GM23338 (cell line): ENCODE results near the gene GNAT2. TPM values are rescaled to one million over a fixed set of nuclear protein-coding genes. Genes with fewer than 3 reads are reported as not detected.

ENCODE experiments used
- ATAC-seq: fragments of 200-7000 bp; cut with Tn5 transposase; 3 replicates; pipeline ENCODE4 v1.9.1; 2020
- DNase-seq: peaks from one replicate; pipeline ENCODE4 v3.0.0-alpha.2; 2015; ENCODE audit warnings: low spot score
- H2AFZ ChIP-seq: fragments of 200-600 bp; sonication (generic); 2 replicates; pipeline ENCODE4 v1.8.0; 2016; ENCODE audit warnings: antibody characterized with exemption, mild to moderate bottlenecking, moderate library complexity
- H3F3A ChIP-seq: fragments of 200-600 bp; sonication (generic); replicated peaks from 2 replicates; pipeline ENCODE4 v1.8.0; 2017; ENCODE audit warnings: antibody characterized with exemption, mixed run types, low read depth
- H3K27ac ChIP-seq: fragments of 200-600 bp; sonication (generic); 2 replicates; pipeline ENCODE4 v1.6.1; 2016; ENCODE audit warnings: low read depth
- H3K27me3 ChIP-seq: fragments of 200-600 bp; sonication (generic); 2 replicates; pipeline ENCODE4 v1.8.0; 2016; ENCODE audit warnings: mild to moderate bottlenecking, mixed run types, moderate library complexity; ENCODE audit not compliant: insufficient read depth
- H3K36me3 ChIP-seq: fragments of 200-600 bp; sonication (generic); 2 replicates; pipeline ENCODE4 v1.8.0; 2016; ENCODE audit warnings: mild to moderate bottlenecking; ENCODE audit not compliant: insufficient read depth
- H3K4me1 ChIP-seq: fragments of 200-600 bp; sonication (generic); 2 replicates; pipeline ENCODE4 v1.8.0; 2016; ENCODE audit warnings: mild to moderate bottlenecking, moderate library complexity; ENCODE audit not compliant: insufficient read depth
- H3K4me2 ChIP-seq: fragments of 200-600 bp; sonication (generic); 2 replicates; pipeline ENCODE4 v1.7.1; 2017; ENCODE audit warnings: mixed run types
- H3K4me3 ChIP-seq: fragments of 200-600 bp; sonication (generic); 2 replicates; pipeline ENCODE4 v1.6.1; 2016; ENCODE audit warnings: mixed run types
- H3K79me2 ChIP-seq: fragments of 200-600 bp; sonication (generic); replicated peaks from 2 replicates; pipeline ENCODE4 v1.8.0; 2017; ENCODE audit warnings: mild to moderate bottlenecking; ENCODE audit not compliant: insufficient read depth
- H3K9me2 ChIP-seq: fragments of 200-600 bp; sonication (generic); 2 replicates; pipeline ENCODE4 v1.8.0; 2017; ENCODE audit not compliant: insufficient read depth
- H4K20me1 ChIP-seq: fragments of 200-600 bp; sonication (generic); replicated peaks from 2 replicates; pipeline ENCODE4 v1.8.0; 2017; ENCODE audit warnings: mild to moderate bottlenecking; ENCODE audit not compliant: insufficient read depth
- H3K27ac Mint-ChIP-seq: 2 replicates; pipeline ENCODE4 v1.8.0; 2020; ENCODE audit warnings: inconsistent platforms, mild to moderate bottlenecking, moderate library complexity, mixed read lengths
- H3K27me3 Mint-ChIP-seq: 3 replicates; pipeline ENCODE4 v1.8.0; 2022; ENCODE audit warnings: low read depth, mild to moderate bottlenecking, moderate library complexity, mixed read lengths, inconsistent platforms; ENCODE audit not compliant: insufficient read depth, poor library complexity
- H3K36me3 Mint-ChIP-seq: 3 replicates; pipeline ENCODE4 v1.8.0; 2021; ENCODE audit warnings: low read depth, mild to moderate bottlenecking, inconsistent platforms, moderate library complexity, mixed read lengths
- H3K4me1 Mint-ChIP-seq: 3 replicates; pipeline ENCODE4 v1.8.0; 2020; ENCODE audit warnings: mild to moderate bottlenecking, inconsistent platforms, mixed read lengths
- H3K4me3 Mint-ChIP-seq: 3 replicates; pipeline ENCODE4 v1.8.0; 2021; ENCODE audit warnings: moderate library complexity, mild to moderate bottlenecking, inconsistent platforms, mixed read lengths
- H3K9me3 Mint-ChIP-seq: 3 replicates; pipeline ENCODE4 v1.8.0; 2020; ENCODE audit warnings: moderate library complexity, mild to moderate bottlenecking, inconsistent platforms, mixed read lengths
- EZH2 ChIP-seq: fragments of 200-600 bp; sonication (generic); IDR thresholded peaks from one replicate; pipeline ENCODE4 v1.8.0; 2017; ENCODE audit warnings: antibody characterized with exemption, mild to moderate bottlenecking, low read depth; ENCODE audit not compliant: unreplicated experiment
- EZH2phosphoT487 ChIP-seq: fragments of 200-600 bp; sonication (generic); IDR thresholded peaks from one replicate; pipeline ENCODE4 v1.8.1; 2018; ENCODE audit warnings: antibody characterized with exemption; ENCODE audit not compliant: unreplicated experiment
- NANOG ChIP-seq: IDR thresholded peaks from 2 replicates; pipeline ENCODE4 v1.6.1; 2016; ENCODE audit warnings: antibody characterized with exemption, borderline replicate concordance
- ZNF114 ChIP-seq: fragments of 250-450 bp; sonication (Bioruptor Pico); IDR thresholded peaks from 2 replicates; pipeline ENCODE4 v1.5.0; 2020; ENCODE audit warnings: mild to moderate bottlenecking, moderate library complexity
- polyA plus RNA-seq: library from polyadenylated mRNA; unstranded; fragments of >200 nt; fragmentation: Nextera tagmentation; extraction: Ambion mirVana; gene quantifications from 2 replicates; pipeline ENCODE4 v1.2.1, GENCODE V29; 2016
- total RNA-seq: library from RNA; depleted of rRNA; stranded (reverse); fragments of >200 nt; shearing (Covaris generic); gene quantifications from 2 replicates; pipeline ENCODE4 v1.2.3, GENCODE V29; 2014
- TF ChIP-seq, protein P1 (sequence below): IDR thresholded peaks from 2 replicates; pipeline ENCODE4 v1.6.1; 2016; ENCODE audit warnings: antibody characterized with exemption
- TF ChIP-seq, protein P2 (sequence below): fragments of 250-450 bp; sonication (Bioruptor Pico); IDR thresholded peaks from 2 replicates; pipeline ENCODE4 v1.5.0; 2020; ENCODE audit warnings: mild to moderate bottlenecking, moderate library complexity
- TF ChIP-seq, protein P3 (sequence below): IDR thresholded peaks from one replicate; pipeline ENCODE4 v1.6.1; 2018; ENCODE audit warnings: antibody characterized with exemption; ENCODE audit not compliant: unreplicated experiment

The GNAT2 gene
- total and polyA plus RNA-seq, 2 experiments from 2014 or later, result 0.21 TPM; not detected in 1

DNA sequence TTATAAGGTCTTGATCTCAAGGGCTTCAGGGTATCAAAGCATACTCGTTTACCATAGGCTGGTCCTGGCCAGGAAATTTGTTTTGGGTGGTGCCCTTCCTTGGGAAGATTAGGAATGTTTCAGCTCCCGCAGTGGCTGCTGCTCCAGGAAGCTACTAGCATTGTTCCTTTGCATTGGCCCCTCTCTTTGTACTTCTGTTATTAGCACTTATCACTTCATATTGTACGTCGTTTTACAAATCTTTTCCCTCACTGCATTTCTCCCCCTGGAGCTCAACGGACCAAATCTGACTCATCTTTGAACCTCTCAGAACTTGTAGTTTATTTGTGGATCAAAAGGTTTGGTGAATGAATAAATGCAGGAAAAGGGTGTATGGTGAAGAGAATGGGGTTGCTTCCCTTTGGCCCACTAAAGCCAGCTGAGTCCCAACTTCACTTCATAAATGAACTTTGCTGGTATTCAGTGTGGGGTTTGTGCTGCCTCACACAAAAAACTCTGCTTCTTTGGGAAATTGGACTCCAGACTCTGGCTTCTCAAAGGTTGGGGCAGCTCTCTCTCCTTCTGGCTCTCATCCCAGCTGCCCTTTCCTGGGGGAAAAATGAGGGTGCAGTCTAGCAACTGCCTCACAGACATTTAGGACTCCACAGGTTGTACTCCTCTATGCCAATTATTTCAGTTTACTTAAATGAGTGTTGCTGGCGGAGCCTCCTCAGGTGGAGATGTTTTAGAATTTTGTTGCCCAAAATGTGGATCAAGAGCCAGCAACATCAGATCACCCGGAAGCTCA, 5.9 kb downstream of the GNAT2 start:
- H3K4me3 Mint-ChIP-seq, result no peak overlapping the region
- H2AFZ ChIP-seq, result no peak overlapping the region
- no peaks in the 10 kb centered on the region; the same call in 2 of the 3 replicates for H3K36me3 Mint-ChIP-seq
- DNase-seq (no peak), ATAC-seq (no peak)
- no peaks in the 10 kb centered on the region for H3K27me3 ChIP-seq
- H3K27me3 Mint-ChIP-seq, result peaks cover 8% of the 10 kb centered on the region
- H3K9me3 Mint-ChIP-seq, result no peaks in the 10 kb centered on the region
- TF ChIP-seq, protein P1, sequence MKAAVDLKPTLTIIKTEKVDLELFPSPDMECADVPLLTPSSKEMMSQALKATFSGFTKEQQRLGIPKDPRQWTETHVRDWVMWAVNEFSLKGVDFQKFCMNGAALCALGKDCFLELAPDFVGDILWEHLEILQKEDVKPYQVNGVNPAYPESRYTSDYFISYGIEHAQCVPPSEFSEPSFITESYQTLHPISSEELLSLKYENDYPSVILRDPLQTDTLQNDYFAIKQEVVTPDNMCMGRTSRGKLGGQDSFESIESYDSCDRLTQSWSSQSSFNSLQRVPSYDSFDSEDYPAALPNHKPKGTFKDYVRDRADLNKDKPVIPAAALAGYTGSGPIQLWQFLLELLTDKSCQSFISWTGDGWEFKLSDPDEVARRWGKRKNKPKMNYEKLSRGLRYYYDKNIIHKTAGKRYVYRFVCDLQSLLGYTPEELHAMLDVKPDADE, result no peak
- no peak for TF ChIP-seq NANOG
- no peak for TF ChIP-seq EZH2phosphoT487
- no peak for TF ChIP-seq ZNF114 (CRISPR knock-in tag)
- no peak overlapping the region for H3K4me3 ChIP-seq
- no peaks in the 10 kb centered on the region for H3F3A ChIP-seq
- no peaks in the 10 kb centered on the region for H4K20me1 ChIP-seq
- H3K27ac Mint-ChIP-seq, result no peak overlapping the region
- no peak overlapping the region for H3K27ac ChIP-seq
- peaks cover 22% of the 10 kb centered on the region for H3K4me1 ChIP-seq
- no peaks in the 10 kb centered on the region for H3K36me3 ChIP-seq
- H3K9me2 ChIP-seq, result peaks cover 7% of the 10 kb centered on the region; the same call in 1 of the 2 replicates
- peaks cover 30% of the 10 kb centered on the region for H3K4me1 Mint-ChIP-seq
- no peaks in the 10 kb centered on the region for H3K79me2 ChIP-seq
- no peak overlapping the region for H3K4me2 ChIP-seq

DNA sequence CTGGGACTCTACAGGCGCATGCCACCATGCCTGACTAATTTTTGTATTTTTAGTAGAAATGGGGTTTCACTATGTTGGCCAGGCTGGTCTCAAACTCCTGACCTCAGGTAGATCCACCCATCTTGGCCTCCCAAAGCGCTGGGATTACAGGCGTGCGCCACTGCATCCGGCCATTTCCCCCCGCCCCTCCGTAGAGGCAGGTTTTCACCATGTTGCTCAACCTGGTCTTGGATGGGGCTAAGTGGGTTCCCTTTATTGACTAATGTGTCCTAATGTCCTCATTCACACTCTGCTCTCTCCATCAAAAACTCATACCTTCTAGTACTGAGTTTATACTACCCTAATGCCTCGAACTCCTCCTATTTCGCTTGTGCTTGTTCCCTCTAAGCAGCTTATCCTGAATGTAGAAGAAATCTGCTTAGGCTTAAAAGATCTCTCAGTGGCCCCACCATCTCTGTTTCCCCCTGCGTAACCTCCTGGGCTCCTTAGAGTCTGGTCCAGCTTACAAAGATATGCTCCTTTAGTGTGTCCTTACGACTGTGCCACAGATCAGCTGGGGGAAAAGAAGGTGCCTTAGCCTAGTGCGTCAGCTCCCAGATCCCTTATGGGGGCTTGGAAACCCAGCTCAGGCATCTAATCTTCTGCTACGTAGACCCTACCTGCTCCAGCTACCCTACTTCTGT, 8.0 kb downstream of the GNAT2 start:
- ATAC-seq (no peak), DNase-seq (no peak)
- Histone ChIP-seq H3K4me2 (no peak overlapping the region), H3K27me3 (no peaks in the 10 kb centered on the region), H3K27ac (no peak overlapping the region), H3K4me1 (peaks cover 23% of the 10 kb centered on the region), H3F3A (no peaks in the 10 kb centered on the region), H3K4me3 (no peak overlapping the region), H3K36me3 (no peaks in the 10 kb centered on the region), H4K20me1 (no peaks in the 10 kb centered on the region), H3K79me2 (no peaks in the 10 kb centered on the region), H3K9me2 (peaks cover 13% of the 10 kb centered on the region; the same call in 1 of the 2 replicates), H2AFZ (no peak overlapping the region)
- no peaks in the 10 kb centered on the region for H3K36me3 Mint-ChIP-seq
- H3K9me3 Mint-ChIP-seq, result no peaks in the 10 kb centered on the region
- no peak overlapping the region for H3K4me3 Mint-ChIP-seq
- TF ChIP-seq, protein P2, sequence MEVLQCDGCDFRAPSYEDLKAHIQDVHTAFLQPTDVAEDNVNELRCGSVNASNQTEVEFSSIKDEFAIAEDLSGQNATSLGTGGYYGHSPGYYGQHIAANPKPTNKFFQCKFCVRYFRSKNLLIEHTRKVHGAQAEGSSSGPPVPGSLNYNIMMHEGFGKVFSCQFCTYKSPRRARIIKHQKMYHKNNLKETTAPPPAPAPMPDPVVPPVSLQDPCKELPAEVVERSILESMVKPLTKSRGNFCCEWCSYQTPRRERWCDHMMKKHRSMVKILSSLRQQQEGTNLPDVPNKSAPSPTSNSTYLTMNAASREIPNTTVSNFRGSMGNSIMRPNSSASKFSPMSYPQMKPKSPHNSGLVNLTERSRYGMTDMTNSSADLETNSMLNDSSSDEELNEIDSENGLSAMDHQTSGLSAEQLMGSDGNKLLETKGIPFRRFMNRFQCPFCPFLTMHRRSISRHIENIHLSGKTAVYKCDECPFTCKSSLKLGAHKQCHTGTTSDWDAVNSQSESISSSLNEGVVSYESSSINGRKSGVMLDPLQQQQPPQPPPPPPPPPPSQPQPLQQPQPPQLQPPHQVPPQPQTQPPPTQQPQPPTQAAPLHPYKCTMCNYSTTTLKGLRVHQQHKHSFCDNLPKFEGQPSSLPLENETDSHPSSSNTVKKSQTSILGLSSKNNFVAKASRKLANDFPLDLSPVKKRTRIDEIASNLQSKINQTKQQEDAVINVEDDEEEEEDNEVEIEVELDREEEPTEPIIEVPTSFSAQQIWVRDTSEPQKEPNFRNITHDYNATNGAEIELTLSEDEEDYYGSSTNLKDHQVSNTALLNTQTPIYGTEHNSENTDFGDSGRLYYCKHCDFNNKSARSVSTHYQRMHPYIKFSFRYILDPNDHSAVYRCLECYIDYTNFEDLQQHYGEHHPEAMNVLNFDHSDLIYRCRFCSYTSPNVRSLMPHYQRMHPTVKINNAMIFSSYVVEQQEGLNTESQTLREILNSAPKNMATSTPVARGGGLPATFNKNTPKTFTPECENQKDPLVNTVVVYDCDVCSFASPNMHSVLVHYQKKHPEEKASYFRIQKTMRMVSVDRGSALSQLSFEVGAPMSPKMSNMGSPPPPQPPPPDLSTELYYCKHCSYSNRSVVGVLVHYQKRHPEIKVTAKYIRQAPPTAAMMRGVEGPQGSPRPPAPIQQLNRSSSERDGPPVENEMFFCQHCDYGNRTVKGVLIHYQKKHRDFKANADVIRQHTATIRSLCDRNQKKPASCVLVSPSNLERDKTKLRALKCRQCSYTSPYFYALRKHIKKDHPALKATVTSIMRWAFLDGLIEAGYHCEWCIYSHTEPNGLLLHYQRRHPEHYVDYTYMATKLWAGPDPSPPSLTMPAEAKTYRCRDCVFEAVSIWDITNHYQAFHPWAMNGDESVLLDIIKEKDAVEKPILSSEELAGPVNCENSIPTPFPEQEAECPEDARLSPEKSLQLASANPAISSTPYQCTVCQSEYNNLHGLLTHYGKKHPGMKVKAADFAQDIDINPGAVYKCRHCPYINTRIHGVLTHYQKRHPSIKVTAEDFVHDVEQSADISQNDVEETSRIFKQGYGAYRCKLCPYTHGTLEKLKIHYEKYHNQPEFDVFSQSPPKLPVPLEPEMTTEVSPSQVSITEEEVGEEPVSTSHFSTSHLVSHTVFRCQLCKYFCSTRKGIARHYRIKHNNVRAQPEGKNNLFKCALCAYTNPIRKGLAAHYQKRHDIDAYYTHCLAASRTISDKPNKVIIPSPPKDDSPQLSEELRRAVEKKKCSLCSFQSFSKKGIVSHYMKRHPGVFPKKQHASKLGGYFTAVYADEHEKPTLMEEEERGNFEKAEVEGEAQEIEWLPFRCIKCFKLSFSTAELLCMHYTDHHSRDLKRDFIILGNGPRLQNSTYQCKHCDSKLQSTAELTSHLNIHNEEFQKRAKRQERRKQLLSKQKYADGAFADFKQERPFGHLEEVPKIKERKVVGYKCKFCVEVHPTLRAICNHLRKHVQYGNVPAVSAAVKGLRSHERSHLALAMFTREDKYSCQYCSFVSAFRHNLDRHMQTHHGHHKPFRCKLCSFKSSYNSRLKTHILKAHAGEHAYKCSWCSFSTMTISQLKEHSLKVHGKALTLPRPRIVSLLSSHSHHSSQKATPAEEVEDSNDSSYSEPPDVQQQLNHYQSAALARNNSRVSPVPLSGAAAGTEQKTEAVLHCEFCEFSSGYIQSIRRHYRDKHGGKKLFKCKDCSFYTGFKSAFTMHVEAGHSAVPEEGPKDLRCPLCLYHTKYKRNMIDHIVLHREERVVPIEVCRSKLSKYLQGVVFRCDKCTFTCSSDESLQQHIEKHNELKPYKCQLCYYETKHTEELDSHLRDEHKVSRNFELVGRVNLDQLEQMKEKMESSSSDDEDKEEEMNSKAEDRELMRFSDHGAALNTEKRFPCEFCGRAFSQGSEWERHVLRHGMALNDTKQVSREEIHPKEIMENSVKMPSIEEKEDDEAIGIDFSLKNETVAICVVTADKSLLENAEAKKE, result no peak
- TF ChIP-seq EZH2 (no peak), EZH2phosphoT487 (no peak)
- TF ChIP-seq, protein P3, sequence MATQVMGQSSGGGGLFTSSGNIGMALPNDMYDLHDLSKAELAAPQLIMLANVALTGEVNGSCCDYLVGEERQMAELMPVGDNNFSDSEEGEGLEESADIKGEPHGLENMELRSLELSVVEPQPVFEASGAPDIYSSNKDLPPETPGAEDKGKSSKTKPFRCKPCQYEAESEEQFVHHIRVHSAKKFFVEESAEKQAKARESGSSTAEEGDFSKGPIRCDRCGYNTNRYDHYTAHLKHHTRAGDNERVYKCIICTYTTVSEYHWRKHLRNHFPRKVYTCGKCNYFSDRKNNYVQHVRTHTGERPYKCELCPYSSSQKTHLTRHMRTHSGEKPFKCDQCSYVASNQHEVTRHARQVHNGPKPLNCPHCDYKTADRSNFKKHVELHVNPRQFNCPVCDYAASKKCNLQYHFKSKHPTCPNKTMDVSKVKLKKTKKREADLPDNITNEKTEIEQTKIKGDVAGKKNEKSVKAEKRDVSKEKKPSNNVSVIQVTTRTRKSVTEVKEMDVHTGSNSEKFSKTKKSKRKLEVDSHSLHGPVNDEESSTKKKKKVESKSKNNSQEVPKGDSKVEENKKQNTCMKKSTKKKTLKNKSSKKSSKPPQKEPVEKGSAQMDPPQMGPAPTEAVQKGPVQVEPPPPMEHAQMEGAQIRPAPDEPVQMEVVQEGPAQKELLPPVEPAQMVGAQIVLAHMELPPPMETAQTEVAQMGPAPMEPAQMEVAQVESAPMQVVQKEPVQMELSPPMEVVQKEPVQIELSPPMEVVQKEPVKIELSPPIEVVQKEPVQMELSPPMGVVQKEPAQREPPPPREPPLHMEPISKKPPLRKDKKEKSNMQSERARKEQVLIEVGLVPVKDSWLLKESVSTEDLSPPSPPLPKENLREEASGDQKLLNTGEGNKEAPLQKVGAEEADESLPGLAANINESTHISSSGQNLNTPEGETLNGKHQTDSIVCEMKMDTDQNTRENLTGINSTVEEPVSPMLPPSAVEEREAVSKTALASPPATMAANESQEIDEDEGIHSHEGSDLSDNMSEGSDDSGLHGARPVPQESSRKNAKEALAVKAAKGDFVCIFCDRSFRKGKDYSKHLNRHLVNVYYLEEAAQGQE, result no peak
- peaks cover 2% of the 10 kb centered on the region for H3K27me3 Mint-ChIP-seq
- peaks cover 23% of the 10 kb centered on the region; the same call in 2 of the 3 replicates for H3K4me1 Mint-ChIP-seq
- no peak overlapping the region for H3K27ac Mint-ChIP-seq
